Lung (tissue), 12 donors: ENCODE data around the gene FOXE1. TPM values are rescaled to one million over a fixed set of nuclear protein-coding genes. Genes with fewer than 3 reads are reported as not detected.
A peak's percentile ranks its signal among the peaks of the same experiment; 100 is the strongest.

Source experiments
- ATAC-seq: fragments of 200-7000 bp; cut with Tn5 transposase; one replicate; pipeline ENCODE4 v1.9.1; 2020; ENCODE audit warnings: moderate number of reproducible peaks; ENCODE audit not compliant: insufficient read depth, low FRiP score
- DNase-seq, 3 donors: peaks; one replicate each; pipeline ENCODE4 v3.0.0-alpha.2; 2013 to 2017
- H3K27ac ChIP-seq, 2 donors: one replicate each; pipeline ENCODE4 v1.5.1; 2013; ENCODE audit warnings: mild to moderate bottlenecking in 2 of 2, moderate library complexity in 2 of 2, control low read depth in 1 of 2, inconsistent platforms in 1 of 2, low read depth in 1 of 2, low read length in 1 of 2
- H3K27me3 ChIP-seq, 3 donors: one replicate each; pipeline ENCODE4 v1.5.1; 2013; ENCODE audit warnings: low read length in 2 of 3; ENCODE audit not compliant: control insufficient read depth in 3 of 3, insufficient read depth in 3 of 3
- H3K36me3 ChIP-seq, 4 donors: one replicate each; pipeline ENCODE4 v1.5.1; 2013; ENCODE audit warnings: low read length in 4 of 4, mild to moderate bottlenecking in 1 of 4, moderate library complexity in 1 of 4; ENCODE audit not compliant: control insufficient read depth in 4 of 4, insufficient read depth in 4 of 4
- H3K4me1 ChIP-seq, 5 donors: one replicate each; pipeline ENCODE4 v1.5.1; 2013; ENCODE audit warnings: low read length in 5 of 5, mild to moderate bottlenecking in 2 of 5, moderate library complexity in 1 of 5; ENCODE audit not compliant: control insufficient read depth in 5 of 5, insufficient read depth in 5 of 5
- H3K4me3 ChIP-seq: one replicate; pipeline ENCODE4 v1.5.1; 2013; ENCODE audit warnings: mild to moderate bottlenecking, control low read depth, moderate library complexity
- H3K9ac ChIP-seq, 2 donors: one replicate each; pipeline ENCODE4 v1.5.1; 2013; ENCODE audit warnings: low read length in 2 of 2, control low read depth in 1 of 2; ENCODE audit not compliant: insufficient read depth in 1 of 2
- H3K9me3 ChIP-seq, 4 donors: one replicate each; pipeline ENCODE4 v1.5.1; 2013; ENCODE audit warnings: low read length in 3 of 4, mild to moderate bottlenecking in 1 of 4, moderate library complexity in 1 of 4; ENCODE audit not compliant: control insufficient read depth in 4 of 4, insufficient read depth in 3 of 4
- WGBS, 2 donors: extraction: QIAGEN DNeasy Blood & Tissue Kit; methylation state at CpG; one replicate each; pipeline ENCODE4 v1.1.7; 2013; 5-methylcytosine and 5-hydroxymethylcytosine counted together
- polyA plus RNA-seq, 2 donors: library from polyadenylated mRNA; stranded (reverse); fragments of 200-250 nt; gene quantifications; one replicate each; pipeline ENCODE4 v1.2.1, GENCODE V29; 2013
- total RNA-seq, 2 donors: library from RNA; depleted of rRNA in 1 of 2; stranded (reverse); fragments of >200 nt in 1 of 2; gene quantifications; one replicate each; pipeline ENCODE4 v1.2.1, GENCODE V29; 2014 to 2021
- TF ChIP-seq, protein P1 (sequence below): IDR thresholded peaks from 2 replicates; pipeline ENCODE4 v1.5.1; 2012; ENCODE audit warnings: mild to moderate bottlenecking; ENCODE audit errors: control extremely low read depth, extremely low read depth
- donor health status: control.
- donor health status: control.
- donor health status: Bipolar disorder and iron deficiency.
- donor health status: healthy.
- donor health status: DM: yes; HTN: yes; CAD: no.

FOXE1 gene
- total and polyA plus RNA-seq, 4 donors = 0.06 to 0.14 (median 0.08) TPM; not detected in 1

DNA sequence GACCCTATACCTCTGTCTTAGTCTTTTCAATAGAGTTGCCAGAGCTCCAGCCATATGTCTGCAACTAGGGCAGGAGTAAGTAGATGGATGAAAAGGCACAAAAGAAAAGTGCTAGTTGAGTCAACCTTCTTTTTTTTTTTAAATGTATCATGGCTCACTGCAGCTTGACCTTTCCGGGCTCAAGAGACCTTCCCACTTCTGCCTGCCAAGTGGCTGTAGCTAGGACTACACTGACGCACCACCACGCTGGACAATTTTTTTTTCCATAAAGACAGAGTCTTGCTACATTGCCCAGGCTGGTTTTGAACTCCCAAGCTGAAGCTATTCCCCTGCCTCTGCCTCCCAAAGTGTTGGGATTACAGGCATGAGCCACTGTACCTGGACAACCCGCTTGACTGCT, 27.3 kb downstream of the FOXE1 start:
- no peak overlapping the region for H3K9ac ChIP-seq
- H3K9me3 ChIP-seq = no peaks in the 10 kb centered on the region
- WGBS, 2 donors = 70 to 80% methylated on average over 4 of the region's 4 CpGs
- no peak overlapping the region for H3K27ac ChIP-seq
- H3K4me1 ChIP-seq = peaks cover 0 to 3% (median 0%) of the 10 kb centered on the region in 5 donors
- ATAC-seq = no peak
- TF ChIP-seq, protein P1, sequence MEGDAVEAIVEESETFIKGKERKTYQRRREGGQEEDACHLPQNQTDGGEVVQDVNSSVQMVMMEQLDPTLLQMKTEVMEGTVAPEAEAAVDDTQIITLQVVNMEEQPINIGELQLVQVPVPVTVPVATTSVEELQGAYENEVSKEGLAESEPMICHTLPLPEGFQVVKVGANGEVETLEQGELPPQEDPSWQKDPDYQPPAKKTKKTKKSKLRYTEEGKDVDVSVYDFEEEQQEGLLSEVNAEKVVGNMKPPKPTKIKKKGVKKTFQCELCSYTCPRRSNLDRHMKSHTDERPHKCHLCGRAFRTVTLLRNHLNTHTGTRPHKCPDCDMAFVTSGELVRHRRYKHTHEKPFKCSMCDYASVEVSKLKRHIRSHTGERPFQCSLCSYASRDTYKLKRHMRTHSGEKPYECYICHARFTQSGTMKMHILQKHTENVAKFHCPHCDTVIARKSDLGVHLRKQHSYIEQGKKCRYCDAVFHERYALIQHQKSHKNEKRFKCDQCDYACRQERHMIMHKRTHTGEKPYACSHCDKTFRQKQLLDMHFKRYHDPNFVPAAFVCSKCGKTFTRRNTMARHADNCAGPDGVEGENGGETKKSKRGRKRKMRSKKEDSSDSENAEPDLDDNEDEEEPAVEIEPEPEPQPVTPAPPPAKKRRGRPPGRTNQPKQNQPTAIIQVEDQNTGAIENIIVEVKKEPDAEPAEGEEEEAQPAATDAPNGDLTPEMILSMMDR = no peak
- no peaks in the 10 kb centered on the region for H3K36me3 ChIP-seq
- H3K4me3 ChIP-seq = no peak overlapping the region
- peaks cover 0 to 3% (median 0%) of the 10 kb centered on the region in 3 donors for H3K27me3 ChIP-seq
- DNase-seq = no peak

DNA sequence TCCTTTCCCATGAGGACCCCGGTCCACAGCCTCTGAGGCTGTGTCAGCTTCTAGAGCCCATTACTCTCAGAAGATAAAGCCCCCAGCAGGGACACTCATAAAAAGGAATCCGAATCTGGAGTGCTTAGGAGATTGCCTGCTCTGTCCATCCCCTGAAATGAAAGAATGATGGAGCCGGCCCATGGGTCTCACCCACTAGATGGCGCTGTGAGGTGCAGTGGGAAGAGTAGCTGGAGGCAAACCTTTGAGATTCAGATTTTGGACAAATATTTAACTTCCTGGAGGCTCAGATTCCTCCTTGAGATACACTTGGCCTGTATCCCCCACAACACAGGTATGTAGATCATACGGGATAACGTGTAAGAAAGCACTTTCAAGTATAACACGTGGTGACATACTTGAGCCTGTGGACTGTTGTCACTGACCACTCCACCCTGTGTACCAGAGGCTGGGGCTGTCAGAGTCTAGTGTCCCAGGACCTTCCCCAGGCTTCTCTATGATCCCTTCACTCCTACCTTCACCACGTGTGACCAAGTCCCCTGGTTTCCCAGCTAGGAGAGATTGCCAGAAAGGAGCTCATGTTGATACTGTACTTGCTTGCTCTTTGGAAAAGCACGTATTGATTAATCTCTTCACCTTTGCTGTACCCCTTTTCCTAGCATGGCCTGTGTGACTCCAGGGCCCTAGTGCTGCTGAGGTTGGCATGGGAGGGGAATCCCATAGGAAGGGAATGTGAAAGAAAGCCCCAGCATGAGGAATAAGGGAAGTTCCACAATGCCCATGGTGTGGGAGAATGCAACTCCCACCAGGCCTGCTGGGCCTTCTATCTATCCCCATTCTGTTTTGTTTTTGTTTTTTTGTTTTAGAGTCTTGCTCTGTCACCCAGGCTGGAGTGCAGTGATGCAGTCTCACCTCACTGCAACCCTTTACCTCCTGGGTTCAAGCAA, 37.2 kb downstream of the FOXE1 start:
- WGBS, 2 donors = 44 to 66% methylated on average over 9 of the region's 9 CpGs
- Histone ChIP-seq H3K9me3 (peaks cover 0 to 4% (median 0%) of the 10 kb centered on the region in 4 donors), H3K27me3 (peaks cover 1 to 2% (median 2%) of the 10 kb centered on the region in 3 donors), H3K4me1 (no peaks in the 10 kb centered on the region), H3K27ac (no peak overlapping the region), H3K9ac (no peak overlapping the region), H3K4me3 (no peak overlapping the region), H3K36me3 (no peaks in the 10 kb centered on the region)
- no peak for ATAC-seq
- TF ChIP-seq, protein P1 = peak; percentile 14
- DNase-seq = peak; percentile 5 to 17 (median 17)

DNA sequence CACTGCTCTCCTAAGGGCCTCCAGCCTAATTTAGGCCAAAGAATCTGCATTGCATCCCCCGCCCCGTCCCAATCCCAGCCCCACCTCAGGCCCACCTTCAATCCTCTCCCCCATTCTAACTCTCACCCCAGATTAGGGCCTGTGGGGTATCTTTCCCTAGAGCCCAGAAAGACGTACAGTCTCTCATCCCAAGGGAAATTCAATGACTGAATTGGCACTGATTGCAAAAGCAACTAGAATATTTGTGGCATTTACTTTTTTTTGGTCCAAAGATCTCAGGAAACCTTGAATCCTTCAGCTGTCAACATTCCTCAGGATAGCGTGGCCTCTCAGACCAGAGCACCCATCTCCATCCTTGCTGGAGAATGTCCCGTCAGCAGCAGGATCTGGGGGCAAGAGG, 38.7 kb downstream of the FOXE1 start:
- WGBS, 2 donors = 86 to 94% methylated on average over 5 of the region's 5 CpGs
- Histone ChIP-seq H3K4me1 (no peaks in the 10 kb centered on the region), H3K4me3 (no peak overlapping the region), H3K27me3 (peaks cover 0 to 2% (median 0%) of the 10 kb centered on the region in 3 donors), H3K9ac (no peak overlapping the region), H3K36me3 (no peaks in the 10 kb centered on the region), H3K27ac (no peak overlapping the region), H3K9me3 (peaks cover 0 to 4% (median 0%) of the 10 kb centered on the region in 4 donors)
- ATAC-seq (no peak), DNase-seq (no peak)
- TF ChIP-seq, protein P1 = no peak
